ENCODE data around the gene SLC25A21. TPM values are rescaled to one million over a fixed set of nuclear protein-coding genes. Genes with fewer than 3 reads are reported as not detected.

Gene SLC25A21
- polyA plus RNA-seq, 2 of the 4 experiments (the other 2 are of a cell fraction), result 0.68 to 1.4 TPM

GRCh38 chr14:36659010-36659821 is 513.2 kb downstream of the SLC25A21 start:
- ATAC-seq (no peak), FAIRE-seq (no peak), DNase-seq (ENCODE audit: low read depth in 1 of 2, low spot score in 1 of 2) (no peak)
- H3K4me1 ChIP-seq, result peaks cover 10% of the 10 kb centered on the region; the same call in 1 of the 3 replicates
- no peaks in the 10 kb centered on the region for H3K9me3 ChIP-seq
- no peak overlapping the region for H3K4me2 ChIP-seq
- 86% methylated on average over 27 of the region's 35 CpGs for WGBS (ENCODE audit: missing lambda C conversion rate)
- POLR2A ChIA-PET, result no interaction called here
- H3K4me3 ChIP-seq, result no peak overlapping the region
- no peak overlapping the region for H3K27ac ChIP-seq
- TF ChIP-seq EP300 (IDR thresholded peaks at IDR 0.05) (no peak), ZSCAN20 (CRISPR knock-in tag; IDR thresholded peaks at IDR 0.05) (no peak), NFE2L2 (conservative IDR thresholded peaks at IDR 0.05; ENCODE audit: low read length) (no peak), SREBF2 (IDR thresholded peaks at IDR 0.05) (no peak), KDM5A (IDR thresholded peaks at IDR 0.05) (no peak), HOXA7 (CRISPR knock-in tag; IDR thresholded peaks at IDR 0.05) (no peak), PHF8 (IDR thresholded peaks at IDR 0.05; ENCODE audit: borderline replicate concordance, low read depth) (no peak), ZNF302 (CRISPR knock-in tag; IDR thresholded peaks at IDR 0.05) (no peak), RNF2 (IDR thresholded peaks at IDR 0.05; ENCODE audit: borderline replicate concordance, low read depth) (no peak), MYC (IDR thresholded peaks at IDR 0.05; ENCODE audit: borderline replicate concordance, low read length) (no peak), CEBPB (IDR thresholded peaks at IDR 0.05) (no peak), KDM1A (IDR thresholded peaks at IDR 0.05; ENCODE audit: low read depth) (no peak)
- TF ChIP-seq, protein P1, sequence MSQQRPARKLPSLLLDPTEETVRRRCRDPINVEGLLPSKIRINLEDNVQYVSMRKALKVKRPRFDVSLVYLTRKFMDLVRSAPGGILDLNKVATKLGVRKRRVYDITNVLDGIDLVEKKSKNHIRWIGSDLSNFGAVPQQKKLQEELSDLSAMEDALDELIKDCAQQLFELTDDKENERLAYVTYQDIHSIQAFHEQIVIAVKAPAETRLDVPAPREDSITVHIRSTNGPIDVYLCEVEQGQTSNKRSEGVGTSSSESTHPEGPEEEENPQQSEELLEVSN (IDR thresholded peaks at IDR 0.05; ENCODE audit: borderline replicate concordance, low read depth), result no peak
- TF ChIP-seq, protein P2, sequence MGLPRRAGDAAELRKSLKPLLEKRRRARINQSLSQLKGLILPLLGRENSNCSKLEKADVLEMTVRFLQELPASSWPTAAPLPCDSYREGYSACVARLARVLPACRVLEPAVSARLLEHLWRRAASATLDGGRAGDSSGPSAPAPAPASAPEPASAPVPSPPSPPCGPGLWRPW (IDR thresholded peaks at IDR 0.05), result no peak
- TF ChIP-seq, protein P3, sequence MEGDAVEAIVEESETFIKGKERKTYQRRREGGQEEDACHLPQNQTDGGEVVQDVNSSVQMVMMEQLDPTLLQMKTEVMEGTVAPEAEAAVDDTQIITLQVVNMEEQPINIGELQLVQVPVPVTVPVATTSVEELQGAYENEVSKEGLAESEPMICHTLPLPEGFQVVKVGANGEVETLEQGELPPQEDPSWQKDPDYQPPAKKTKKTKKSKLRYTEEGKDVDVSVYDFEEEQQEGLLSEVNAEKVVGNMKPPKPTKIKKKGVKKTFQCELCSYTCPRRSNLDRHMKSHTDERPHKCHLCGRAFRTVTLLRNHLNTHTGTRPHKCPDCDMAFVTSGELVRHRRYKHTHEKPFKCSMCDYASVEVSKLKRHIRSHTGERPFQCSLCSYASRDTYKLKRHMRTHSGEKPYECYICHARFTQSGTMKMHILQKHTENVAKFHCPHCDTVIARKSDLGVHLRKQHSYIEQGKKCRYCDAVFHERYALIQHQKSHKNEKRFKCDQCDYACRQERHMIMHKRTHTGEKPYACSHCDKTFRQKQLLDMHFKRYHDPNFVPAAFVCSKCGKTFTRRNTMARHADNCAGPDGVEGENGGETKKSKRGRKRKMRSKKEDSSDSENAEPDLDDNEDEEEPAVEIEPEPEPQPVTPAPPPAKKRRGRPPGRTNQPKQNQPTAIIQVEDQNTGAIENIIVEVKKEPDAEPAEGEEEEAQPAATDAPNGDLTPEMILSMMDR (IDR thresholded peaks at IDR 0.05), result no peak
- CTCF ChIA-PET, result interaction anchor here (0.6 to 9.0 kb wide), 9 partner anchors 12 to 491 kb away, joined by 3 to 118 read pairs (median 3); partner anchors contain the start of gene NKX2-1

DNA sequence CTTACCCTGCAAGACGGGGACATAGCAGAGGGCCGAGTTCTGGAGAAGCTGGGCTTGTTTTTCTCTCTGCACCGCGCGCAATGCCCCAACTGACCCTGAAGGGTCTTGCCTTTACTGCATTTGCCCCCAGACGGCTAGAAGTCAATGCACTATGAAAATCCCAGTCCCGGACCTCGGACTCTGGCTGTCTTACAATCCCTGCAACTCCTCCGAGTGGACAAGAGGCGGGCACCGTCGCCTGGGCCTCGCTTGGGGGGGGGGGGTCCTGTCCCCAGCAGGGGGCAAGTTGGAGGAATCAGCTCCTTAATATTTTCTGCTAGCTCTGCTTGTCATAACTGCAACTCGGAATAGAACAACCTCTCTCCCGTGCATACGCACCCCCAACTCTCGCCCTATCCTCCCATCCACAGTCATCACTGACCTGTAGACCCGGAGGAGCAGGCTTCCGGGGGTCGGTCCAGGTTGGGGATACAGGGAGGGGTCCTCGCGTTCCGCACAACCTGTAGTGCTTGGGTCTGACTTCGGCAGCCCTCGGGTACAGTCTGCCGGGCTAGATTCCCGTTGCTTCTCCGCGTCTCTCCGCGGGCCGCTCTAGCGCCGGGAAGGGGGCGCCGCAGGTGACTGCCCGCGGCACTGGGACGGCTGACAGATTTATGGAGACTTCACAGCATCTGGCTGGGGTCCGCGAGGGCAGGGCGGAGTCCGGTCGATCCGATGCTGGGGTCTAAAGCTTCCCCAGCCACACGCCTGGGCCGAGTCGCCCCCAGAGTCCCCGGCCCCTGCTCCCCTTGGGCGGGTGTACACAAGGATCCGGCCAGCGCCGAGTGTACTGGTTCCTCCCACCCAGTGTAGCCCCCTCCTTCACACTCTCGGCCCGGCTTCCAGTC is 514.0 kb downstream of the SLC25A21 start:
- ChIA-PET CTCF (interaction anchor here (0.6 to 9.0 kb wide), 8 partner anchors 11 to 492 kb away, joined by 3 to 118 read pairs (median 6); partner anchors contain the start of gene NKX2-1), POLR2A (no interaction called here)
- ATAC-seq, result no peak
- H3K4me2 ChIP-seq, result no peak overlapping the region
- WGBS (ENCODE audit: missing lambda C conversion rate), result 88% methylated on average over 30 of the region's 55 CpGs
- H3K4me3 ChIP-seq, result no peak overlapping the region
- no peaks in the 10 kb centered on the region for H3K9me3 ChIP-seq
- no peak overlapping the region for H3K27ac ChIP-seq
- no peak for DNase-seq (ENCODE audit: low read depth in 1 of 2, low spot score in 1 of 2)
- TF ChIP-seq KDM5A (IDR thresholded peaks at IDR 0.05), result no peak
- no peak for TF ChIP-seq SMC3 (IDR thresholded peaks at IDR 0.05)
- no peak for TF ChIP-seq CBX8 (IDR thresholded peaks at IDR 0.05)
- no peak for TF ChIP-seq HOXA7 (CRISPR knock-in tag; IDR thresholded peaks at IDR 0.05)
- TF ChIP-seq SREBF2 (IDR thresholded peaks at IDR 0.05), result no peak
- no peak for TF ChIP-seq ZC3H11A (IDR thresholded peaks at IDR 0.05)
- TF ChIP-seq, protein P2 (IDR thresholded peaks at IDR 0.05), result no peak
- no peak for TF ChIP-seq RNF2 (IDR thresholded peaks at IDR 0.05; ENCODE audit: borderline replicate concordance, low read depth)
- TF ChIP-seq HMGXB4 (CRISPR knock-in tag; IDR thresholded peaks at IDR 0.05; ENCODE audit: borderline replicate concordance), result no peak
- TF ChIP-seq CBX2 (IDR thresholded peaks at IDR 0.05; ENCODE audit: borderline replicate concordance, low read depth), result no peak
- TF ChIP-seq EP300 (IDR thresholded peaks at IDR 0.05), result no peak
- TF ChIP-seq HOXB5 (CRISPR knock-in tag; IDR thresholded peaks at IDR 0.05), result no peak
- TF ChIP-seq RFX5 (IDR thresholded peaks at IDR 0.05), result no peak
- no peak for FAIRE-seq
- H3K4me1 ChIP-seq, result peaks cover 10% of the 10 kb centered on the region; the same call in 1 of the 3 replicates
